ENCODE measurements around the gene ANXA11. TPM values are rescaled to one million over a fixed set of nuclear protein-coding genes. Genes with fewer than 3 reads are reported as not detected.

Gene ANXA11
- total and polyA plus RNA-seq, 2 of the 8 experiments (the other 6 are each of a cell fraction or from before 2014, with no cell fraction given), result 40.5 to 84.9 TPM

GRCh38 chr10:80108576-80109239 is 96.6 kb downstream of the ANXA11 start (continued):
- no peak for TF ChIP-seq KDM5A (IDR thresholded peaks at IDR 0.05; ENCODE audit: low read length)
- TF ChIP-seq TAF1 (IDR thresholded peaks at IDR 0.05; ENCODE audit: low read depth, low read length), result no peak
